ENCODE data around the gene GALNT17.

- TF ChIP-seq CTCF (IDR thresholded peaks at IDR 0.05) = no peak
- no peak for TF ChIP-seq POLR2A (IDR thresholded peaks at IDR 0.05)
Measured at GRCh38 chr7:71285571-71286145, 153.7 kb downstream of the GALNT17 start.
